Measurements from ENCODE around the gene CYREN. TPM values are rescaled to one million over a fixed set of nuclear protein-coding genes. Genes with fewer than 3 reads are reported as not detected.
A peak's percentile ranks its signal among the peaks of the same experiment; 100 is the strongest.

The CYREN gene
- total and polyA plus RNA-seq, 9 of the 15 experiments (the other 6 are each of a cell fraction or from before 2014, with no cell fraction given), result 13.9 to 108 (median 88.8) TPM

DNA sequence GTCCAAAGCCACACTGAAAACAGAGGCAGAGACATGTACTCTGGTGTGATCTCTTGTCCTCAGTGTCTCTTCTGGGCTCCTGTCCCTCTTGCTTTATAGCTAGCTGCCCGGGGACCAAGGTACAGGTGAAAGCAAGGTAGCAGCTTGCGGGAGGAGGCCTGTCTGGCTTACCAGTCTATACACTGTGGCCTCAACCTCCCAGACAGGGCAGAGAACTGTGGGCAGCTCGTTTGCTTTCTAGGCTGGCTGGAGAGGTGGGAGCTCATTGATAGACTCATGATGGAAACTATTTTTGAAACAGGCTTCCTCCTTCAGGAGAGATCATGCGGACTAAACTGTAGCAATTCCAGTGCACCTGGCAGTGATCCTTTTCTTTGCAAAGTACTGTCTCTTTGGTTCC is 4.6 kb downstream of the CYREN start:
- ChIA-PET POLR2A (interaction anchor here (0.7 to 2.7 kb wide), 4 partner anchors 18 to 648 kb away, joined by 3 to 11 read pairs (median 4); partner anchors contain the start of gene TMEM140), CTCF (ENCODE audit: low intra/inter-chr PET ratio) (no interaction called here)
- DNase-seq (ENCODE audit: extremely low read depth in 1 of 4, low spot score in 3 of 4), result peak in 1 of 4 experiments; percentile 7
- Histone ChIP-seq H3K4me2 (ENCODE audit: insufficient read depth, low read length) (no peak overlapping the region), H3K9me3 (replicated peaks; ENCODE audit: control insufficient read depth, insufficient read depth, low read depth, low read length) (peaks cover 20% of the 10 kb centered on the region), H3K4me1 (replicated peaks in 1 of 2; ENCODE audit: control insufficient read depth in 2 of 2, insufficient read depth in 2 of 2, low read length in 2 of 2) (peaks cover 25 to 34% of the 10 kb centered on the region in 2 experiments), H3K36me3 (ENCODE audit: control insufficient read depth, insufficient read depth, low read length) (peaks cover 53% of the 10 kb centered on the region), H3K27me3 (ENCODE audit: control insufficient read depth in 2 of 2, insufficient read depth in 2 of 2, low read length in 2 of 2) (no peaks in the 10 kb centered on the region), H3K27ac (ENCODE audit: extremely low read depth, low read depth, low read length) (no peak overlapping the region), H3K9me1 (ENCODE audit: control insufficient read depth, insufficient read depth, low read length) (no peaks in the 10 kb centered on the region), H3K9ac (ENCODE audit: insufficient read depth in 1 of 2, low read depth in 2 of 2, low read length in 2 of 2) (no peak overlapping the region), H2AFZ (ENCODE audit: low read depth, low read length) (no peak overlapping the region), H4K20me1 (replicated peaks; ENCODE audit: control insufficient read depth, insufficient read depth, low read length) (0 out of 2 replicates have a peak, but pooled peaks cover 5% of the 10 kb centered on the region), H3K4me3 (no peak overlapping the region), H3K79me2 (ENCODE audit: control insufficient read depth, insufficient read depth, low read length) (peaks cover 33% of the 10 kb centered on the region)
- in situ Hi-C loops (cut with MboI) (no loop called here), intact Hi-C loops (cut with micrococcal nuclease) (no loop called here)
- no peak for FAIRE-seq
- TF ChIP-seq, protein P1, sequence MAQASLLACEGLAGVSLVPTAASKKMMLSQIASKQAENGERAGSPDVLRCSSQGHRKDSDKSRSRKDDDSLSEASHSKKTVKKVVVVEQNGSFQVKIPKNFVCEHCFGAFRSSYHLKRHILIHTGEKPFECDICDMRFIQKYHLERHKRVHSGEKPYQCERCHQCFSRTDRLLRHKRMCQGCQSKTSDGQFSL (CRISPR knock-in tag; IDR thresholded peaks at IDR 0.05), result no peak
- TF ChIP-seq, protein P1 (tag; IDR thresholded peaks at IDR 0.05), result no peak
- TF ChIP-seq KLF13 (tag; IDR thresholded peaks at IDR 0.05; ENCODE audit: borderline replicate concordance, low read depth), result no peak
- TF ChIP-seq, protein P2, sequence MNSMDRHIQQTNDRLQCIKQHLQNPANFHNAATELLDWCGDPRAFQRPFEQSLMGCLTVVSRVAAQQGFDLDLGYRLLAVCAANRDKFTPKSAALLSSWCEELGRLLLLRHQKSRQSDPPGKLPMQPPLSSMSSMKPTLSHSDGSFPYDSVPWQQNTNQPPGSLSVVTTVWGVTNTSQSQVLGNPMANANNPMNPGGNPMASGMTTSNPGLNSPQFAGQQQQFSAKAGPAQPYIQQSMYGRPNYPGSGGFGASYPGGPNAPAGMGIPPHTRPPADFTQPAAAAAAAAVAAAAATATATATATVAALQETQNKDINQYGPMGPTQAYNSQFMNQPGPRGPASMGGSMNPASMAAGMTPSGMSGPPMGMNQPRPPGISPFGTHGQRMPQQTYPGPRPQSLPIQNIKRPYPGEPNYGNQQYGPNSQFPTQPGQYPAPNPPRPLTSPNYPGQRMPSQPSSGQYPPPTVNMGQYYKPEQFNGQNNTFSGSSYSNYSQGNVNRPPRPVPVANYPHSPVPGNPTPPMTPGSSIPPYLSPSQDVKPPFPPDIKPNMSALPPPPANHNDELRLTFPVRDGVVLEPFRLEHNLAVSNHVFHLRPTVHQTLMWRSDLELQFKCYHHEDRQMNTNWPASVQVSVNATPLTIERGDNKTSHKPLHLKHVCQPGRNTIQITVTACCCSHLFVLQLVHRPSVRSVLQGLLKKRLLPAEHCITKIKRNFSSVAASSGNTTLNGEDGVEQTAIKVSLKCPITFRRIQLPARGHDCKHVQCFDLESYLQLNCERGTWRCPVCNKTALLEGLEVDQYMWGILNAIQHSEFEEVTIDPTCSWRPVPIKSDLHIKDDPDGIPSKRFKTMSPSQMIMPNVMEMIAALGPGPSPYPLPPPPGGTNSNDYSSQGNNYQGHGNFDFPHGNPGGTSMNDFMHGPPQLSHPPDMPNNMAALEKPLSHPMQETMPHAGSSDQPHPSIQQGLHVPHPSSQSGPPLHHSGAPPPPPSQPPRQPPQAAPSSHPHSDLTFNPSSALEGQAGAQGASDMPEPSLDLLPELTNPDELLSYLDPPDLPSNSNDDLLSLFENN (IDR thresholded peaks at IDR 0.05; ENCODE audit: low read depth in 2 of 2, low read length in 2 of 2), result no peak
- TF ChIP-seq MAFK (IDR thresholded peaks at IDR 0.05; ENCODE audit: low read length), result no peak
- no peak for TF ChIP-seq SREBF1 (IDR thresholded peaks at IDR 0.05; ENCODE audit: borderline replicate concordance, low read depth, low read length)
- no peak for TF ChIP-seq SP1 (CRISPR knock-in tag; IDR thresholded peaks at IDR 0.05)
- WGBS (ENCODE audit: insufficient coverage, low coverage, missing lambda C conversion rate), result 93% methylated on average over 4 of the region's 4 CpGs
- no TSS peak for BruUV-seq (replicated peaks)
- ATAC-seq, result no peak
